NCI-H1694 treated with DMSO at 0.1 percent for 48 hours (cell line): Measurements from ENCODE around the gene SLC35F4.

ENCODE experiments used
- DNase-seq: peaks from one replicate; lab custom pipeline; 2025; lab: John Stamatoyannopoulos, UW

The SLC35F4 gene

GRCh38 chr14:57519043-57519442, 346.8 kb downstream of the SLC35F4 start:
- no peak for DNase-seq
